ENCODE data around the gene GNS.
"Not testable (repeated sequence)": the region's sequence is repeated elsewhere in the genome, so short reads cannot be mapped to it uniquely, and the experiment has no call there.

Gene GNS

DNA sequence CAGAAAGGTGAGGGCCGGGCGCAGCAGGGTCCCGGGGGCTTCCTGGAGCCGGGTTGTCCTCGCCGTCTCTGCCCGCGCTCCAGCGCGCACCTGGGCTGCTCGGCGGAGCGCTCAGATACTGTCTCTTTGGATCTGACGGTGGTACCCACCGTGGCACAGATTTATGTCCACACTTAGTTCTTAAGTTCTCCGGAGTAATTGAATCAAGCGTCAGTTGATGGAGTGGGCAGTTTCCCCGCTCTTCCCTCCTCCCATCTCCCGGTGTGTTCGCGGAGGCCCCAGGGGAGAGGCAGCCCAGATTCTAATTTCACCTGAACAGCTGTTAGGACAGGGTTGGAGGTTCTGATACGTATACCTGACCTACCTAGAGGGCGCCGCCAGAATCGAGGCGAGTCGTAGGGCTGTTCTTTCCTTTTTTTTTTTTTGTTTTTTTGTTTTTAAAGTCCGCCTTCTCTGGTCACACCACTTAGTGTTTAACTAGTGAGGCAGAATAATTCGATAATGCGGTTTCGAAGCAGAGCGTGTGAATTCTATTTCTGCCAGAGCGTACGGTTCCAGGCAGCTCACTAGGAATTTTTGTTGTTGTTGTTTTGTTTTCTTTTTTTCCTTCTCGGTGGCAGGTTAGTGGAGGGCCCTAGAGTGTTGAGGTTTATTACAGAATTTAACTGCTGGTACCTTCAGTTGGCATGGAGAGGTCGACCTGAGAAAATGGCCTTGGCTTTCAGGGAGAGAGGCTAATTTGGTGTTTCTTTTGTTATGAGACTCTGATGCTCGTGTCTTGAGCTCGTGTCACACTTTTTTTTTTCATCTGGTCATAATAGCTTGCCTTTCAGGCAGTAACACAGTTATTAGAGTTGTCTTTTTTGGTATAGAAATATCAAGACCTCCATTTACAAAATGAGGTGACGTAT is 22.3 kb upstream of the GNS start:
- TF ChIP-seq, protein P1, sequence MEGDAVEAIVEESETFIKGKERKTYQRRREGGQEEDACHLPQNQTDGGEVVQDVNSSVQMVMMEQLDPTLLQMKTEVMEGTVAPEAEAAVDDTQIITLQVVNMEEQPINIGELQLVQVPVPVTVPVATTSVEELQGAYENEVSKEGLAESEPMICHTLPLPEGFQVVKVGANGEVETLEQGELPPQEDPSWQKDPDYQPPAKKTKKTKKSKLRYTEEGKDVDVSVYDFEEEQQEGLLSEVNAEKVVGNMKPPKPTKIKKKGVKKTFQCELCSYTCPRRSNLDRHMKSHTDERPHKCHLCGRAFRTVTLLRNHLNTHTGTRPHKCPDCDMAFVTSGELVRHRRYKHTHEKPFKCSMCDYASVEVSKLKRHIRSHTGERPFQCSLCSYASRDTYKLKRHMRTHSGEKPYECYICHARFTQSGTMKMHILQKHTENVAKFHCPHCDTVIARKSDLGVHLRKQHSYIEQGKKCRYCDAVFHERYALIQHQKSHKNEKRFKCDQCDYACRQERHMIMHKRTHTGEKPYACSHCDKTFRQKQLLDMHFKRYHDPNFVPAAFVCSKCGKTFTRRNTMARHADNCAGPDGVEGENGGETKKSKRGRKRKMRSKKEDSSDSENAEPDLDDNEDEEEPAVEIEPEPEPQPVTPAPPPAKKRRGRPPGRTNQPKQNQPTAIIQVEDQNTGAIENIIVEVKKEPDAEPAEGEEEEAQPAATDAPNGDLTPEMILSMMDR (IDR thresholded peaks at IDR 0.05; ENCODE audit: insufficient read depth, low read length, poor library complexity, severe bottlenecking) = no peak
- DNase-seq (ENCODE audit: extremely low read depth, insufficient read length) = peak; percentile 19

DNA sequence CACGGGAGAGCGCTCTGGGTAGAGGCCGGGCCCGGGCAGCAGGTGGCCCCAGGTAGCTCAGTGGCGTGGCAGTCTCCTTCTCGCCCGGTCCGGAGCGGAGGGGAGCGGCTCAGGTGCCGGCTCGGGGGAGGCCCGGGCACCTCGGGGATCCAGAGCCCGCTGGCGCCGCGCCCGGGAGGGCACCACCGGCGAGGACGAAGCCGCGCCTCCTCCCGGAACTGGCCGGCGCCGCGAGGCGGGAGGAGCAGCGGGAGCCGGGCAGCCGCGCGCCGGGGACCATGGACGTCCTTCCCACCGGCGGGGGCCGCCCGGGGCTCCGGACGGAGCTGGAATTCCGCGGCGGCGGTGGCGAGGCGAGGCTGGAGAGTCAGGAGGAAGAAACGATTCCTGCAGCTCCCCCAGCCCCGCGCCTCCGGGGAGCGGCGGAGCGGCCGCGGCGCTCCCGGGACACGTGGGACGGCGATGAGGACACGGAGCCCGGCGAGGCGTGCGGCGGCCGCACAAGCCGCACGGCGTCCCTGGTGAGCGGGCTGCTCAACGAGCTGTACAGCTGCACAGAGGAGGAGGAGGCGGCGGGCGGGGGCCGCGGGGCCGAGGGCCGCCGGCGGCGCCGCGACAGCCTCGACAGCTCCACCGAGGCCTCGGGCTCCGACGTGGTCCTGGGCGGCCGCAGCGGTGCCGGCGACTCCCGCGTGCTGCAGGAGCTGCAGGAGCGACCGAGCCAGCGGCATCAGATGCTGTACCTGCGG is 21.5 kb upstream of the GNS start:
- DNase-seq (ENCODE audit: extremely low read depth, insufficient read length) = peak; percentile 32
- H3K27me3 ChIP-seq (replicated peaks; ENCODE audit: control insufficient read depth, insufficient read depth, low read length) = no peaks in the 10 kb centered on the region; the same call in 1 of the 2 replicates
- H3K36me3 ChIP-seq (ENCODE audit: control insufficient read depth, insufficient read depth, low read length) = no peaks in the 10 kb centered on the region
- peak overlapping the region; percentile 43 for H3K4me3 ChIP-seq (replicated peaks; ENCODE audit: low read depth, low read length)
- TF ChIP-seq, protein P1 (IDR thresholded peaks at IDR 0.05; ENCODE audit: insufficient read depth, low read length, poor library complexity, severe bottlenecking) = no peak

More for the DNA sequence above, 22.3 kb upstream of the GNS start:
- Histone ChIP-seq H3K4me3 (replicated peaks; ENCODE audit: low read depth, low read length) (peak overlapping the region; percentile 15), H3K36me3 (ENCODE audit: control insufficient read depth, insufficient read depth, low read length) (no peaks in the 10 kb centered on the region), H3K27me3 (replicated peaks; ENCODE audit: control insufficient read depth, insufficient read depth, low read length) (no peaks in the 10 kb centered on the region; the same call in 1 of the 2 replicates)

DNA sequence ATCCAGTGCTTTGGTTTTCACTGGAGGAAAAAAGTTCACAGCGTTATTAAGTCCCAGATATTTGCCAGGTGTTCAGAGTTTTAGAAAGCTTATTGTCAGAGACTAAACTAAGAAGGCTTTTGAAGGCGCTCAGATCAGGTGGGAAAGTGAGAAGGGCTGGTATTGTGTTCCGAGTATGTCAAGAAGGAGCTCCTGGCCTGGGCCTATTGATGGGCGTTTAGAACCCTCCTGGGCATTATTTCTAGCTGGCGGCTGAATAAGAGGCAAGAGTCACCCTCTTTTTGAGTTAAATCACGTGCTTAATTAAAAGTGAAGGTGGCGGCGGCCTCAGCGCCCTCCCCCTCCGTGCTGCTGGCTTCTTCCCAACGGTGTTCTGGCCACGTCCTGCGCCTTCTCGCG is 20.9 kb upstream of the GNS start:
- TF ChIP-seq, protein P1 (IDR thresholded peaks at IDR 0.05; ENCODE audit: insufficient read depth, low read length, poor library complexity, severe bottlenecking) = no peak
- DNase-seq (ENCODE audit: extremely low read depth, insufficient read length) = no peak
- Histone ChIP-seq H3K27me3 (replicated peaks; ENCODE audit: control insufficient read depth, insufficient read depth, low read length) (no peaks in the 10 kb centered on the region; the same call in 1 of the 2 replicates), H3K36me3 (ENCODE audit: control insufficient read depth, insufficient read depth, low read length) (no peaks in the 10 kb centered on the region), H3K4me3 (replicated peaks; ENCODE audit: low read depth, low read length) (peak overlapping the region; percentile 43)

DNA sequence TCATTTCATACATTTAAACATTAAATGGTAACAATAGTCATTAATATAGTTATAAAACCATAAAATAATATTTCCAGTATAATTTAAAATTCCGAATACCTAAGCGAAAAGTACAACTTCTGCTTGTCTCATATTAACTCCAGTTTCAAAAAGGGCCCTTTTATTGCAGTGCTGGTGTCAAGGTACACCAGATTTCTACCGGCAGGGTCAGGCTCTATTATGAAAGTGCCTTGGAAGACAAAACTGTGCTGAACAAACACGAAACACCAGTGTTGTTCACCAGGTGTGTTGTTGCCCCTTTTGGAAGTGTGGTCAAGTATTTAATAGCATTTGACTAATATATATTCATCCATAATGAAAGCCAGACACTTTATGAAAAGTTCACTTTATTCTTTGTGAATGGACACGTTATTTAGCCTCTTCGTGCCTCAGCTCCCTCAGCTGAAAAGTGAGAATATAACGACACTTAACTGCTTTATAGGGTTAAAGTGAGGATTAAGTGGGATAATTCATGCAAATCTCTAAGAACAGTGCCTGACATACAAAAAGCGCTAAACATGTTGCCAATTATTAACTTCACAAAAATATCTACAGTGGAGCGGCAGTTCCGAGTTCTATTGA is 20.3 kb upstream of the GNS start:
- TF ChIP-seq, protein P1 (IDR thresholded peaks at IDR 0.05; ENCODE audit: insufficient read depth, low read length, poor library complexity, severe bottlenecking) = no peak
- DNase-seq (ENCODE audit: extremely low read depth, insufficient read length) = no peak
- Histone ChIP-seq H3K36me3 (ENCODE audit: control insufficient read depth, insufficient read depth, low read length) (no peaks in the 10 kb centered on the region), H3K4me3 (replicated peaks; ENCODE audit: low read depth, low read length) (no peak overlapping the region), H3K27me3 (replicated peaks; ENCODE audit: control insufficient read depth, insufficient read depth, low read length) (no peaks in the 10 kb centered on the region; the same call in 1 of the 2 replicates)

DNA sequence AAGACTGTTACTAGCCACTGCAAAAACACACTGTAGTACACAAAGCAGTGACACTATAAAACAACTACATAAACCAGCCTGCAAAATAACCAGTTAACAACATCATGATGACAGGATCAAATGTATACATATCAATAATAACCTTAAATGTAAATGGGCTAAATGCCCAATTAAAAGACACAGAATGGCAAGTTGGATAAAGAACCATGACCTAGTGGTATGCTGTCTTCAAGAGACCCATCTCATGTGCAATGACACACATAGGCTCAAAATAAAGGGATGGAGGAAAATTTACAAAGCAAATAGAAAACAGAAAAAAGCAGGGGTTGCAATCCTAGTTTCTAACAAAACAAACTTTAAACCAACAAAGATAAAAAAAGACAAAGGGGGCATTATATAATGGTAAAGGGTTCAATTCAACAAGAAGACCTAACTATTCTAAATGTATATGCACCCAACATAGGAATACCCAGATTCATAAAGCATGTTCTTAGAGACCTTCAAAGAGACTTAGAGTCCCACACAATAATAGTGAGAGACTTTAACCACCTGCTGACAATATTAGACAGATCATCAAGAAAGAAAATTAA is 16.0 kb upstream of the GNS start:
- H3K36me3 ChIP-seq (ENCODE audit: control insufficient read depth, insufficient read depth, low read length); H3K27me3 ChIP-seq (replicated peaks; ENCODE audit: control insufficient read depth, insufficient read depth, low read length); H3K4me3 ChIP-seq (replicated peaks; ENCODE audit: low read depth, low read length); DNase-seq (ENCODE audit: extremely low read depth, insufficient read length): not testable (repeated sequence)
